Left lobe of liver (tissue), 2 donors: ENCODE measurements around the gene MRPL54. TPM values are rescaled to one million over a fixed set of nuclear protein-coding genes. Genes with fewer than 3 reads are reported as not detected.
A peak's percentile ranks its signal among the peaks of the same experiment; 100 is the strongest.

ENCODE experiments used
- ATAC-seq: fragments of 200-7000 bp; cut with Tn5 transposase; one replicate; pipeline ENCODE4 v1.9.1; 2020; ENCODE audit warnings: mild to moderate bottlenecking, moderate library complexity
- DNase-seq: peaks from one replicate; pipeline ENCODE4 v3.0.0-alpha.2; 2020; ENCODE audit warnings: low spot score
- total RNA-seq: library from RNA; stranded (reverse); gene quantifications from one replicate; pipeline ENCODE4 v1.2.1, GENCODE V29; 2021
- donor health status: DM: no; HTN: no; CAD: no; lungs with moderate emphysema.
- donor health status: DM: no; HTN: yes; CAD: no.

MRPL54 gene
- total RNA-seq: 56.0 TPM

DNA sequence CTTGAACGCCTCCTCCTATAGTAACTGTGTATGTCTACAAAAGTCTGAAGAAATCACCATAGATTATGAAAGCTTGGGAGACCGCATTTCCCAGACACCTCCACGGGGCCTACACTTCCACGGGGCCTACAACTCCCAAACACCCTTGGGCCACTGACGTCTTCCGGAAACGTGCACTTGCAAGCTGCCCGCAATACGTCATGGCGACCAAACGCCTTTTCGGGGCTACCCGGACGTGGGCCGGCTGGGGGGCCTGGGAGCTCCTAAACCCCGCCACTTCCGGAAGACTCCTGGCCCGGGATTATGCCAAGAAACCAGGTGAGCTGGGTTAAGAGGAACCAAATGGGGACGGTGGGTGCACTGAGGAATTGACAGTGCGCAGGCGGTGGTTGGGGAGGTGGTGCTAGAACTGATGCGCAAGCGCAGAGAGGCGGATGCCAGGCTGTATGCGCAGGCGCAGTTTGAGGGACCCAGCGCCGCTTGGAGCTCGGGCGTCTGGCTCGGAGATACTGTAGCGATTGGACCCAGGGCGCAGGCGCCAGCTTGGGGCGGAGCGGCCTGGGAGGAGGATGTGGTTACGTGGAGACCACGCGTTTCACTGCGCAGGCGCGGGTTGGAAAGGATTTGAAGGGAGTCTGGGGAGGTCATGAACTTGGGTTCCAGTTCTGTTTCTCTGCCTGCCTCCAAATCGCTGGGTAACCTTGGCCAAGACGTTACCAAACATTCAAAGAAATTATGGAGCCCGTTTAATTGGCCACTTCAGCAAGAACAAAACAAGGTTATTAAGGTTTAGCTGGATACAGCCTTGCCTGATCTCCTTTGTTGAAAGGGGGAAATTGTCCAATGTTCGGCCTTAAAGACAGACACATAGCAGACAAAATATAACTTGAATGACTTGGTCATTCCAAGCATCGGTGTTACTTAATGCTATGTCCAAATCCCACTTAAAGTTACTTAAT is at the start of gene MRPL54:
TSS of gene MRPL54 (plus strand) at position 182 of the 959 bp plus-strand sequence. CDS start at position 201, 19 bp downstream.
- peak; percentile 87 for ATAC-seq

GRCh38 chr19:3716147-3716668 is 46.3 kb upstream of the MRPL54 start:
- DNase-seq (no peak), ATAC-seq (no peak)

More for the DNA sequence above, at the start of gene MRPL54:
- peak; percentile 100 for DNase-seq

DNA sequence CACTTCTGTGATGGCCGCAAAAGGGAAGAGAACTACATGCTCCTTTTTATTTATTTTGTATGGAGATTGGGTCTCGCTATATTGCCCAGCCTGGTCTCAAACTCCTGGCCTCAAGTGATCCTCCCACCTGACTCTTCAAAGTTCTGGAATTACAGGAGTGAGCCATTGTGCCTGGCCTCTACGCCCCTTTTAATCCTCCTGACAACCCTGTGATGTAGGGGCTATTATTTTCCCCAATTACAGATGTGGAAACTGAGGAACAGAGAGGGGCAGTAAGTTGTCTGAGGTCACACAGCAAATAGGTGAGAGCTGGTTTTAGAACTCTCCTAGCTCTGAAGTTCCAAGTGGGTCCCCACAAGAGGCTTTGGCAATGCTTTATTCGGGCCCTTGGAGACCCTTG is 42.6 kb upstream of the MRPL54 start:
- no peak for ATAC-seq
- no peak for DNase-seq

DNA sequence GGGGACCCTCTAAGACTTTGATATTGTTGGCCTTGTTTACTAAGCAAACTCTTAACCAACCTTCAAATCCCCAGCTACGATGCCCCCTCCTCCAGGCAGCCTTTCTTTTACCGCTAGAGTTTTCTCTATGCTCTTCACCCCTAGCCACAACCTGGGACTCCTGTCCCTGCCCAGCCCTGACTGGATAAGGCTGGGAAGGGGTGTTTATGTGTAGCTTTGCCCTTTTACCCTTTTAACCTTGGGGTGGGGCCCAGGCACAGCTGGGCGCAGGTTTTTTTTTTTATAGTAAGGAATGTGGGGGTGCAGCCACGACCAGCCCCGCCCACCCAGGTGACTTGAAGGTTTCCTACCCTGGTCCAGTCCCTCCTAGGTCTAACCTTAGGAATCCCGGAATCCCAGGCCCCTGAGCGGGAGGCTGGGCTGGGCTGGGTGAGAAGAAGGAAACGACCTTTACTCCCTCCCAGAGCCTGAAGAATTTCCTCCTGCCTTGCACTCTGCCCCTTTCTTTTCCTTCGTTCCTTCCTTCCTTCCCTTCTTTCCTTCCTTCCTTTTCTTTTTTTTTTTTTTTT is 42.0 kb upstream of the MRPL54 start:
- no peak for ATAC-seq

DNA sequence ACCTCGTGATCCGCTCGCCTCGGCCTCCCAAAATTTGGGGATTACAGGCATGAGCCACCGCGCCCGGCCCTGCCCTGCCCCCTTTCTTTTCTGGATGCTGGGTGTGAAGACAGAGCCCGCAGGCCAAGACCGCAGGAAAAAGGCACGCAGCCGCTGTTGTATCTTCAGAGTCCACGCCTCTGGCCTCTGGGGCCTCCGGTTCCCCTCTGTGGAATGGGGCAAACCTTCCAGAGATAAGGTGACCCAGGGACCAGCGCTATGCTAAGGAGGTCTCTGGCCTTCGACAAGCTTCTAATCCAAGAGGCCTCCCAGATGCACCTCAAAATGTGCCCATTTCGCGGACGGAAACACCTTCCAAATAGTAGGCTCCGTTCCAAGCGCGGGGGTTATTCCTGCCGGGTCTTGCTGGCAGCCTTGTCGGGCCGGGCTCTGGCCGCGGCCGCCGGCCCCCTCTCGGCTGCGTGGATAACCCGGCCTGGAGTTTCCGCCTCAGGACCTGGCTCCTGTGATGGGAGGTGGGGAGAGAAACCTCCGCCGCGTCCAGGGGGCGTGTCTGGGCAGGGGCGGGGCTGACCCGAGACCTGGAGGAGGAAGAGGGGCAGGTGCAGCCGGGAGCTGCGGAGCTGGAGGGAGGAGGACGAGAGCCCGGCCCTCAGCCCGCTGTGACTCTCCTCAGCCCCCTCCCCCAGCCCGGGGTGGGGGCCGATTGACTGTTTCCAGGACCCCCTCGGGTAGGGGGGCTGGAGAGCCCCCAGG is 41.2 kb upstream of the MRPL54 start:
- ATAC-seq (peak; percentile 86), DNase-seq (peak; percentile 81)

More for the DNA sequence above, 42.0 kb upstream of the MRPL54 start:
- DNase-seq: no peak

DNA sequence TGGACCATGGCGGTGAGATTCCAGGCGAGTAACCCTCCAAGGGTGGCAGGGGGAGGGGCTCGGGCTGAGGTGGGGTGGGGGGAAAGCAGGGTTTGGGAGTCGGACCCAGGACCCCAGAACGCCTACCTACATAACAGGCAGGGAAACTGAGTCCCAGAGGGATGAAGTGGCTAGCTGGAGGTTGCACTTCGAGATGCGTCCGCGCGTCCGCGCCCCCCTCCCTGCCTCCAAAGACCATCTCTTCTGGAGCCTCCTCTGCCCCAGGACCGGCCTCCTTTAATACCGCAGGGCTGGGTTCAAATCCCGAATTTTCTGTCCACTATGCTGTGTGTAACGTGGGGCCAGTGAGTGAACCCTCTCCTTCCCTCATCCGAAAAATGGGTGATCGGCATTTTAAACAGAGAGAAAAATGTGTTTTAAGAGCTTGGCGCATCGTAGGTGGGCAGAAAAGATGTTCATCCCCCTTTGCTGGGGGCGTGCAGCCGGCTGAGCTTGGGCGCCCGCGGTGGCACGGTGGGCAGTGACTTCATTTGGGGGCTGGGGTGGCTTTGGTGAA is 40.5 kb upstream of the MRPL54 start:
- no peak for DNase-seq
- no peak for ATAC-seq

DNA sequence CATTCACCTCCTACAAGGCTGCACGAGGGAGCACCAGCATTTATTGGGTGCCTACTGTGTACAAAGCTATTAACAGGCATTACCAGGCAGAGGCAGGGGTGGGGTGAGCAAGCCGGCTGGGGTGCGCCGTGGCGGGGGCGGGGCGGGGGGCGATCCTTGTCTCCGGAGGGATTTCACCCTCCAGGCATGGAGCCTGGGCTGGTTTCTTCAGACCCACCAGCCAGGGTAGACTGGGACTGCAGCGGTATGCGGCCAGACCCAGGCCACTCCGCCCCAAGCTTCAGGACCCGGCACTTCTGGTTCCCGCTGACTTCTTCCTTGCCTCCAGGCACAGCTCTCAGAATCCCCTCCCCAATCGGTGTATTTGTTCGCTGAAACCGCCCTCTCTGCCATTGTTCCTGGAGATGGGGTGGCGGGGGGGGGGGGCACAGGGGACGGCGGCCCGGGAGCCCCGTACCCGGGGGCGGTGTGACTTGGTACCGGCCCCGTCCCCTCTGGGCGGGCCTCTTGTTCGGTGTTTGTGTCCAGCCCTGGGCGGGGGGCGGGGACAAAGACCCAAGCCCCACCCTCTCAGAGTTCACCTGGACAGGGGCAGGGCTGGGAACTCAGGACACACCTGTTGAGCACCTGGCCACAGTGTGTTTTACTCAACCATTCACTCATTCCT is 39.9 kb upstream of the MRPL54 start:
- ATAC-seq (no peak), DNase-seq (no peak)

- no peak for DNase-seq
- no peak for ATAC-seq
Measured at GRCh38 chr19:3723110-3723488, 39.4 kb upstream of the MRPL54 start.

DNA sequence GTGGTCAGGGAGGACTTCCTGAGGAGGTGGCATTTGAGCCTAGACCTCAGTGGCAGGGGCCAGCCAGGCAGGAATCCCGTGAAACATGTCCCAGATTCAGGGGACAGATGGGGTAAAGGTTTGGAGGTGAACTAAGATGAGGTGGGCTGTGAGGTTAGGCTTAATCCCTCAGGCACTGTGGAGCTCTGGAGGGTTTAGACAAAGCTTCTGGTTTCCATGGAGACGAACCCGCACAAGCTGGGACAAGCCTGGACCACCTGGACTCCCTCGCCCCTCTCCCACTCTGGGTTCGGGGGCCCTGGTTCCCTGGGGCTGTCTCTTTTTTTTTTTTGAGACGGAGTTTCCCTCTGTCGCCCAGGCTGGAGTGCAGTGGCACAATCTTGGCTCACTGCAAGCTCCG is 38.6 kb upstream of the MRPL54 start:
- ATAC-seq: no peak
- no peak for DNase-seq

GRCh38 chr19:3725121-3725520 is 37.4 kb upstream of the MRPL54 start:
- ATAC-seq (no peak), DNase-seq (no peak)

DNA sequence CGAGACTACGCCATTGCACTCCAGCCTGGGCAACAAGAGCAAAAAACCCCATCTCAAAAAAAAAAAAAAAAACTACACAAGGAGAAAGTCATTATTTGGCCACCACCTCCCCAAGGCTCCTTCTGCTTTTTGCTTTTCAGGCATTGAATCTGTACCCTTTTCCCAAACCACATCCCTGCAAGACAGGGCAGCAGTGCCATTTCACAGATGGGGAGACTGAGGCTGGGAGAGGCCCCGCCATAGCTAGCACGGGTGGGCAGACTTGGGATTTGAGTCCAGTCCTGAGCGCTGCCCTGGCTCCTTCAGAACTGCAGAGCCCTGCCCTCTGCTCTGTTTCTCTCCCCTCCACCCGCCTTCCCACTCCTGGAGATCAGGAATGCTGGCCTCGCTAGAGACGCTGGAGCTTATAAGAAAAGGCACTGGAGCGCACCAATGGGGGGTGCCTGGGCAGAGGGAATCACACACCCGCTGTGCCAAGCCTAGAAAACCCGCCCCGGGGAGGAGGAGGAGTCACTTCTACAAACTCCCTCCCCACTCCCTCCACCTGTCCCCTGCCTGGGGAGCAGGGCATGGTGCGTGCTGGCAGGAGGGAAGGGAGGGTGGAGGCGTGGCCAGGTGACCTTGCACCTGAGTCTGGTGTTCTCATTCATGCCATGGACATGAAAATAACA is 36.7 kb upstream of the MRPL54 start:
- ATAC-seq: peak; percentile 35
- no peak for DNase-seq

- ATAC-seq (no peak), DNase-seq (no peak)
Measured at GRCh38 chr19:3730457-3730958, 32.0 kb upstream of the MRPL54 start.

- ATAC-seq: no peak
- no peak for DNase-seq
Measured at GRCh38 chr19:3732108-3732507, 30.4 kb upstream of the MRPL54 start.

GRCh38 chr19:3733549-3734309 is 28.8 kb upstream of the MRPL54 start:
- ATAC-seq (no peak), DNase-seq (no peak)

DNA sequence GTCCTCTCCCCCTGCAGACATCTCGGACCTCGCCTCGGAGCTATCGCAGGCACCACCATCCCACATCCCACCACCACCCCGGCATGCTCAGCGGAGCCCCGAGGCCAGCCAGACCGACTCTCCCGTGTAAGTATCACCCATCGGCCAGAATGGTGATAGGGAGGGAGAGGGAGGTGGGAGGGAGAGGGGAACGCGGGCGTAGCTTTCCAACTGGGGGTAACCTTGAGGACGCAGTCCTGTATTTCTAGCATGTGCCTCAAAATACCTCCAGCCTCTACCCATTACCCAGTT is 28.2 kb upstream of the MRPL54 start:
- no peak for ATAC-seq

GRCh38 chr19:3736106-3736724 is 26.3 kb upstream of the MRPL54 start:
- ATAC-seq (peak; percentile 12), DNase-seq (no peak)

More for the DNA sequence above, 28.2 kb upstream of the MRPL54 start:
- no peak for DNase-seq

DNA sequence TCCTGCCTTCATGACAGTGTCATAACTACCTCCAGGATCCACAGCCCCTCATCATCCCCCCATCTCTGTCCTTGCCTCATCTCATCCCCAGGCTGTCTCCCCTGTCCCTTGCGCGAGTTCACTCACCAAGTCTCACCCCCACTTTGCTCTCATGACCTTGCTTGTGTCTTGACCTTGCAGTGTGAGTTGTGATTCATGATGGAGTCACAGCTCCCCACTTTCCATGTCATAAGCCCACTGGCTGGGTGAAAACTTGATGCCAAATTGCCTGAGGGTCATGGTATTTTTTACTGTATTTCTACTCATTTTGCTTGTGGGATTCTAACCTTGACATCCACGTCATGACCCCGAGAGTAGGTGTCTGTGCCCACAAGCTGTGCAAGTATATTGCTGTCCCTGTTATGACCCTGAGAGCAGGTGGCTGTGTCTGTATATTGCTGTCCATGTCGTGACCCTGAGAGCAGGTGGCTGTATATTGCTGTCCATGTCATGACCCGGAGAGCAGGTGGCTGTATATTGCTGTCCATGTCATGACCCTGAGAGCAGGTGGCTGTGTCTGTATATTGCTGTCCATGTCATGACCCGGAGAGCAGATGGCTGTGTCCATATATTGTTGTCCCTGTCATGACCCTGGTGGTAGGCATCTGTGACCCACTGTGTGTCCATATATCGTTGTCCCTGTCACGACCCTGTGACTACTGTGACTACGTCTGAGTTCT is 24.8 kb upstream of the MRPL54 start:
- no peak for ATAC-seq
- DNase-seq: no peak
